Central memory CD4-positive, alpha-beta T cell (primary cell): ENCODE results near the gene NXPH3.

ENCODE experiments used
- DNase-seq: peaks from one replicate; pipeline ENCODE4 v3.0.0; 2022

The NXPH3 gene

DNA sequence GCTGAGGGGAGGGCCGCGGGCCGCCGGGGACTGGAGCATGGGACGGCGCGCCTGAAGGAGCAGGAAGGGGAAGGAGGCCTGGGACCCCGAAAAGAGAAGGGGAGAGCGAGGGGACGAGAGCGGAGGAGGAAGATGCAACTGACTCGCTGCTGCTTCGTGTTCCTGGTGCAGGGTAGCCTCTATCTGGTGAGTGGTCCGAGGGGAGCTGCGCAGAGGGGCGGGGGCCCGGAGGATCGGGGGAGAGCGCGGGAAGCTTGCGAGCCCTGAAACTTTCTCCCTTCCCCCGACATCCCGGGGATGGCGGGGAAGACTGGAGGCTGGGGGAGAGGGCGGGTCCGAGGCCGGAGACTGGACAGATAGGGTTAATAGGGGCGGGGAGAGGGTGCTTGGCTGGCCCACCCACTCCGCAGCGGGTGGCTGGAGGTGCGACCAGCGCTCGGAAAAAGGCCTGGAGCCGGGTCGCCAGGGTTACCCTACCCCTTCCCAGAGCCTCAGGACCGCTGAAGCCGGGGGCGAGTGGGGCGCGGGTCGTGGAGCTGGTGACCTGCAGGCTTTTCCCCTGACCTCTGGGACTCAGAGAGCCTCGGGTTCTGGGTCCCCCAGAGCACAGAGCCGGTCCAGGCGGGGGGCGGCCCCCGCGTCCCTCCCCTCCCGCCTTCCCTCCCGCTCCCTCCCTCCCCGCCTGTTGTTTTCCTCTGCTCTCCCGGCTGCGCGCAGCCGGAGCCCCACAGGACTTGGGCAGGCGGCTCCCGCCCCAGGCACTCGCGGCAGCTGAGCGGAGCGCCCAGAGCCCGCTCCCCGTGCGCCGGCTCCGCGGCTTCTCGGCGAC is 631 bp downstream of the NXPH3 start:
- no peak for DNase-seq

DNA sequence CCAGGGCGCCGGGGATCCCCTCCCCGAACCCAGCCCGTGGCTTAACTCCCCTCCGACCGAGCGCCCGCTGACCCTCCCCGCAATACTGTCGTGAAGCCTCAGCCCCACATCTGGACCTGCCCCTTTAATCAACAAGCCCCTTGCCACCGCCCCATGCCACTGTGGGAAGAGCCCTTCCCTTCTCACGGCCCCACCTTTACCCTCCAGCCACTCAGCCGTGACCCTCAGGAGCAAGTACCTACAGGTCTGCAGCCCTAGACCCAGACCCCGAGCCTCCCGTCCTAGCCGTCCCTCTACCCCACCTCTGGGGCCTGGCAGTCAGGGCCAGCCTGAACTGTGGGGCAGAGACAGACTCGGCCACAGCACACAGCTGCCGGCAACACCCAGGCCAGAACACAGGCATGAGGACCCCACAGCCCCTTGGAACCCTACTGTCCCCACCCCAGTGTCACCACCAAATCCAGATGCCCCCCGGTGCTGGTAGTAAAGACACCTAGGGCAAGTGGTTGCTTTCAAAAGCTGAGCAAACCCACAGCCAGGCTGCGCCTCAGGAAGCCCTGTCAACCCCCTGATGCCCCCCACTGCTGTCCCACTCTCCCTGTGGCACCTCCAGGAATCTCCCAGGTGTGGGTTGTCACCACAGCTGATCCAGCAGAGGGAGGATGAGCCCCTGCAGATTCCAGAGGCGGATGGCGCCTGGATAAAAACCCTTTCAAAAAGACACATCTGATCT is 1.4 kb downstream of the NXPH3 start:
- DNase-seq = no peak

DNA sequence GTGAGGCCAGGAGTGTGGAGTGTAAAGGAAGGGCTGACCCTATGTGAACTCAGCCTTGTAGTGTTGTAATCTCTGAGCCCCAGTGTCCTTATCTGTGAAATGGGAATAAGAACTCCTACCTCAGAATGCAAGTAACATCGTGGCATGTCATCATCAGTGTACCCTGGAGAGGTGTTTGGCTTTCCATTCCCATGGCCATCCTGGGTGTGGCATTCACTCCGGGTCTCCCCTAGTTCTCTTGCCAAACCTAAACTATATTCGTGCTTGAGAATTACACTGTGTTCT is 1.9 kb downstream of the NXPH3 start:
- no peak for DNase-seq

DNA sequence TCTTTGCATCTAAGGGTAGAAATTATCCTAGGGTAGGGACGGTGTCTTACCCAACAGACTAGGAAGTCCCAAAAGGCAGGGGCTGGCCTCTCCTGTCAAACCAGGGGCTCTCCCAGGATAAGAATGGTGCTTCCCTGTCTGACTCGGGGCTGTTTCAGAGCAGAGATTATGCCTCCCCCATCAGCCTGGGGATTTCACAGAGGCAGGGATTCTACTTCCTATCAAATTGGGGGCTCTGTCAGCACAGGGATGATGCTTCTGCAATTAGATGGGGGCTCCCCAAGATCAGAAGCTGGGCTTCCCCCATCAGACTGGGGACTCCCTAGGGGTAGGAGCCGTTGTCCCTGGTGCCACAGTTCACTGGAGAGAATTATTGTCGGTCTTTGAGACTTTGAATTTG is 2.3 kb downstream of the NXPH3 start:
- no peak for DNase-seq

- DNase-seq = no peak
Measured at GRCh38 chr17:49578414-49578813, 2.7 kb downstream of the NXPH3 start.

- no peak for DNase-seq
Measured at GRCh38 chr17:49578952-49579500, 3.4 kb downstream of the NXPH3 start.

GRCh38 chr17:49579522-49579921 is 3.9 kb downstream of the NXPH3 start:
- no peak for DNase-seq

DNA sequence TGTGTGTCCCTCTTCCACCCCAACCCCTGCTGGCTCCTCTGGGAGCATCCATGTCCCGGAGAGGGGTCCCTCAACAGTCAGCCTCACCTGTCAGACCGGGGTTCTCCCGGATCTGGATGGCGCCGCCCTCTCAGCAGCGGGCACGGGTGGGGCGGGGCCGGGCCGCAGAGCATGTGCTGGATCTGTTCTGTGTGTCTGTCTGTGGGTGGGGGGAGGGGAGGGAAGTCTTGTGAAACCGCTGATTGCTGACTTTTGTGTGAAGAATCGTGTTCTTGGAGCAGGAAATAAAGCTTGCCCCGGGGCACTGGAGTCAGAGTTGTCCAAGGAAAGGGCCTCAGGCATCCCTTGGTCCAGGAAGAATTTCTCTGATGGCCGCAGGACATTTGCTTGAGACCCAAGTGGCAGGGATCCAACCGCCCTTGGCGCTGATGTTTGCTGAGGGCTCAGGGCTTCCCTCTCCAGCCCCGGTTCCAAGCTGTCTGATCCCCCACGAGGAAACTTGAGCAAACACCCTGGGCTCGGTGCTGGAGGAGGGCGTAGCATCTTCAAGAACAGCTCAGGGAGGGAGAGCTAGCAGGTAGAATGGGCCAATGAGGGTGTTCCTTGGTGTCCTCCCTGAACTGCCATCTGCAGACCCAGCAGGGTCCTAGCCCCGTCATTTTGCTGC is 4.5 kb downstream of the NXPH3 start:
- DNase-seq = no peak

- DNase-seq = no peak
Measured at GRCh38 chr17:49580981-49581647, 5.4 kb downstream of the NXPH3 start.

GRCh38 chr17:49581648-49581998 is 6.0 kb downstream of the NXPH3 start:
- DNase-seq = no peak

GRCh38 chr17:49582055-49582722 is 6.5 kb downstream of the NXPH3 start:
- DNase-seq = no peak

- no peak for DNase-seq
Measured at GRCh38 chr17:49582789-49583188, 7.1 kb downstream of the NXPH3 start.

DNA sequence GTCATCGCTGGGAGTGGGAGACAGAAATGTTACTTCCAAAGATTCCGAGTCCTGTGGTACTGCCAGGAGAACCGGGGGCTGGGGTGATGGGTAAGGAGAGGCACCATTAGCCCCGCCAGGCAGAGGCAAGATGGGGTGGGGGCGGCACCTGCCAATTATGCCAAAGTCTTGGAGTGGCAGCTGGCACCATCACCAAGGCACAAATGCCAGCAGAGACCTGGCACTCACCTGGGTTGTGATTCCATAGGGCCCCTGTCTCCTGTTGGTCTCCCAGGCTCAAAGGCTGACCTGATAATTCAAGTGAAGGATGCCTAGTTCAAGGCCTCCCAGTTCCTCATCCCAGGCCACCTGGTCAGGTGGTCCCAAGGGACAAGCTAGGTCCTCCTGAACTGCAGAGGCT is 7.6 kb downstream of the NXPH3 start:
- no peak for DNase-seq

- no peak for DNase-seq
Measured at GRCh38 chr17:49583889-49584288, 8.2 kb downstream of the NXPH3 start.

GRCh38 chr17:49585422-49586027 is 9.9 kb downstream of the NXPH3 start:
- DNase-seq = no peak

DNA sequence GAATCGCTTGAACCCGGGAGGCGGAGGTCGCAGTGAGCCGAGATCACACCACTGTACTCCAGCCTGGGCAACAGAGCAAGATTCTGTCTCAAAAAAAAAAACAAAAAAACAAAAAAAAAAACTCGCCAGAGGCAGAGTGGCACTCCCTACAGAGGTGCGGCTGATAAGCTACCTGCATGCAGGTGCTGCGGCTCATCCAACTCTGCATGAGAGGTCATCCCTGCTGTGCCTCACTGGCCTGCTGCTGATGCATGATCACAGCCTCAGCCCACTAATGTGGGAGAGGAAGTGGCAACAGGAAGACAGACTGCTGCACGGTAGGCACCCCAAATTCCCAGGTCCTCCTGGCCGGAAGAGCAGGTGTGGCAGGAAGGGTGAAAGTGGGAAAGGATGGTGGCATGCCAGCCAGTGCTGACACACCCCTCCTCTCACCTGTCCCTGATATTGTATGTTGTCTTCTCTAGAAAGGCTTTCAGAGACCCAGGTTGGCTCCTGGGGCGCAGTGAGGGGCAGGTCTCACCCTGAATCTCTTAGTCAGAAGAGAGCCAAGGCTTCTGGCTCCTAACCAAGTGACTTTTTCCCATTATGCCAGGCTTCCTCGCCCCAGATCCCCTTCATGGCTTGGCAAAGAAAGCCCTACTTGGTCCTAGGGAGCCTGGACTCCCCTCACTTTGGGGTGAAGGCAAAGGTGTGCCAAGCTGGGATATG is 11.8 kb downstream of the NXPH3 start:
- no peak for DNase-seq

DNA sequence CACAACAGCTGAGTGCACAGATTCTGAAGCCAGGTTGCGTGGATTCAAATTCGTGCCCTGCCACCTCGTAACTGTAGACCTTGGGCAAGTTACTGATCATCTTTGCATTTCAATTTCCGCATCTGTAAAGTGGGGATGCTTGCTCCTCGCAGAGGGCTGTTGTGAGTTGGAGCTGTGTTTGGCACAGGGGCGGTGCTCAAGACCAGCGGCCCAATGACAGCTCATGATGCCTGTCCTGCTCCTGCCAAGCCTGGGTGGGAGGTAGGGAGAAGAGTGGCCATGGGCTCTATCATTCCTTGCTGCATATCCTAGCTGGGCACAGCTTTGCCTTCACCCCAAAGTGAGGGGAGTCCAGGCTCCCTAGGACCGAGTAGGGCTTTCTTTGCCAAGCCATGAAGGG is 12.6 kb downstream of the NXPH3 start:
- DNase-seq = no peak

GRCh38 chr17:49588726-49589576 is 13.3 kb downstream of the NXPH3 start:
- no peak for DNase-seq

- DNase-seq = no peak
Measured at GRCh38 chr17:49589577-49589927, 13.9 kb downstream of the NXPH3 start.

DNA sequence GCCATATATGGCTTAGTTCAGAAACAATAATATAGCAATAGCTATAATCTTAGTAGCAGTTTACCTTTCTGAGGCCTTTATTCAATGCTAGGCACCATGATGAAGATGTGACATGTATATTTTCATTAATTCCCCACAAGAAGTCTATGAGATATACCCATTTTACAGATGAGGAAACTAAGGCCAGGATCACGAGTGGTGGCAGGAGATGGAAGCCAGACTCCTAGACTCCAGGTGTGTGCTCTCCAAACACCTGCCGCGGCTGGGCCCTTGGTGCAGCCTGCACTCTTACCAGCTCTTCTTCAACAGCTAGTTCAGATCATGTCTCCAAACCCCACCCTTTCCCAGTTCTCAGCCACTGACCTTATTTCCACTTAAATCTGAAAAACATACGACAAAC is 15.2 kb downstream of the NXPH3 start:
- DNase-seq = no peak

GRCh38 chr17:49592263-49592662 is 16.6 kb downstream of the NXPH3 start:
- DNase-seq = no peak
